Body of pancreas (tissue), 4 donors: ENCODE measurements around the gene ARAF.

Experiments used
- CTCF ChIP-seq, 7 experiments: fragments of 450-650 bp in 4 of 7; fragments of 200-600 bp in 3 of 7; sonication (generic) in 3 of 7; IDR thresholded peaks; one replicate each; pipeline ENCODE4 v1.5.1; 2016 to 2019; ENCODE audit warnings: antibody characterized with exemption in 7 of 7
- POLR2A ChIP-seq, 3 donors: fragments of 450-650 bp; IDR thresholded peaks; one replicate each; pipeline ENCODE4 v1.6.1; 2016; ENCODE audit warnings: antibody characterized with exemption in 3 of 3, mild to moderate bottlenecking in 2 of 3

GRCh38 chrX:47577424-47577823, 16.4 kb downstream of the ARAF start:
- TF ChIP-seq CTCF (IDR thresholded peaks at IDR 0.05) (no peak), POLR2A (IDR thresholded peaks at IDR 0.05) (no peak)
